IMR-90 (cell line): ENCODE data around the gene PSME3. TPM values are rescaled to one million over a fixed set of nuclear protein-coding genes. Genes with fewer than 3 reads are reported as not detected.
A peak's percentile ranks its signal among the peaks of the same experiment; 100 is the strongest.

Experiments used
- ATAC-seq: fragments of 200-7000 bp; cut with Tn5 transposase; 2 replicates; pipeline ENCODE4 v1.9.1; 2020; ENCODE audit warnings: low read depth, mild to moderate bottlenecking, moderate library complexity
- BruUV-seq: library from RNA; stranded (reverse); fragments of 400-500 nt; replicated peaks from 2 replicates; lab custom pipeline; 2021; lab: Mats Ljungman, UMichigan
- CTCF ChIA-PET: fragments of 300-600 bp; formaldehyde crosslinking; extraction: SDS; loops from one replicate; lab custom pipeline; 2021; ENCODE audit warnings: antibody characterized with exemption; lab: Yijun Ruan, JAX
- POLR2A ChIA-PET: fragments of 300-600 bp; sonication (Branson Sonifier 250); formaldehyde crosslinking; loops from one replicate; lab custom pipeline; 2022; ENCODE audit warnings: antibody characterized with exemption; ENCODE audit not compliant: unreplicated experiment; lab: Charles Lee
- DNase-seq: peaks from one replicate; pipeline ENCODE4 v3.0.0; 2013
- H2AFZ ChIP-seq: replicated peaks from 2 replicates; pipeline ENCODE3; 2013; ENCODE audit warnings: low read length, mild to moderate bottlenecking; ENCODE audit not compliant: poor library complexity
- H2AK5ac ChIP-seq: 2 replicates; pipeline ENCODE4 v1.6.1; 2013; ENCODE audit warnings: low read depth, low read length, inconsistent platforms
- H2AK9ac ChIP-seq: replicated peaks from 2 replicates; pipeline ENCODE3; 2013; ENCODE audit warnings: mild to moderate bottlenecking, low read depth, low read length, moderate library complexity; ENCODE audit not compliant: poor library complexity
- H2BK120ac ChIP-seq: 2 replicates; pipeline ENCODE4 v1.6.1; 2013; ENCODE audit warnings: low read depth, low read length, inconsistent platforms
- H2BK15ac ChIP-seq: 3 replicates; pipeline ENCODE4 v1.6.1; 2013; ENCODE audit warnings: low read depth, low read length, inconsistent platforms
- H2BK20ac ChIP-seq: 2 replicates; pipeline ENCODE4 v1.6.1; 2013; ENCODE audit warnings: low read depth, mild to moderate bottlenecking, inconsistent platforms, low read length, moderate library complexity
- H2BK5ac ChIP-seq: 2 replicates; pipeline ENCODE4 v1.6.1; 2013; ENCODE audit warnings: mild to moderate bottlenecking, low read depth, low read length, inconsistent platforms; ENCODE audit not compliant: poor library complexity, severe bottlenecking
- H3K14ac ChIP-seq: replicated peaks from 2 replicates; pipeline ENCODE4 v1.6.1; 2013; ENCODE audit warnings: low read depth, low read length, inconsistent platforms
- H3K18ac ChIP-seq: 2 replicates; pipeline ENCODE4 v1.6.1; 2013; ENCODE audit warnings: low read depth, low read length, control low read depth
- H3K23ac ChIP-seq: 2 replicates; pipeline ENCODE4 v1.6.1; 2013; ENCODE audit warnings: low read depth, low read length, inconsistent platforms
- H3K27ac ChIP-seq: 2 replicates; pipeline ENCODE4 v1.5.1; 2013; ENCODE audit warnings: mild to moderate bottlenecking, control low read depth, low read length; ENCODE audit not compliant: insufficient read depth
- H3K27me3 ChIP-seq: 2 replicates; pipeline ENCODE4 v1.6.1; 2013; ENCODE audit warnings: low read length; ENCODE audit not compliant: control insufficient read depth, insufficient read depth
- H3K36me3 ChIP-seq: 2 replicates; pipeline ENCODE4 v1.6.1; 2013; ENCODE audit warnings: low read length, mixed read lengths; ENCODE audit not compliant: control insufficient read depth, insufficient read depth
- H3K4ac ChIP-seq: 2 replicates; pipeline ENCODE4 v1.6.1; 2013; ENCODE audit warnings: low read depth, low read length, inconsistent platforms
- H3K4me1 ChIP-seq: 2 replicates; pipeline ENCODE4 v1.6.1; 2013; ENCODE audit warnings: low read length, mixed read lengths; ENCODE audit not compliant: control insufficient read depth, insufficient read depth
- H3K4me2 ChIP-seq: 2 replicates; pipeline ENCODE4 v1.6.1; 2013; ENCODE audit warnings: low read depth, mild to moderate bottlenecking, control low read depth, low read length, moderate library complexity
- H3K4me3 ChIP-seq: 2 replicates; pipeline ENCODE4 v1.5.1; 2013; ENCODE audit warnings: low read depth, mild to moderate bottlenecking, control low read depth, low read length, moderate library complexity; ENCODE audit not compliant: insufficient read depth
- H3K56ac ChIP-seq: 2 replicates; pipeline ENCODE4 v1.6.1; 2013; ENCODE audit warnings: low read length, inconsistent platforms; ENCODE audit not compliant: insufficient read depth; ENCODE audit errors: extremely low read depth
- H3K79me1 ChIP-seq, 2 experiments: 2 replicates each; pipeline ENCODE4 v1.6.1; 2013; ENCODE audit warnings: low read length in 2 of 2, inconsistent platforms in 1 of 2, low read depth in 1 of 2
- H3K9ac ChIP-seq: 2 replicates; pipeline ENCODE4 v1.6.1; 2013; ENCODE audit warnings: low read depth, low read length, control low read depth
- H3K9me1 ChIP-seq: 2 replicates; pipeline ENCODE4 v1.6.1; 2013; ENCODE audit warnings: low read length, inconsistent platforms; ENCODE audit not compliant: insufficient read depth
- H3K9me3 ChIP-seq: 2 replicates; pipeline ENCODE4 v1.6.1; 2013; ENCODE audit warnings: low read length; ENCODE audit not compliant: control insufficient read depth, insufficient read depth
- H4K20me1 ChIP-seq: 2 replicates; pipeline ENCODE4 v1.6.1; 2013; ENCODE audit warnings: low read length, inconsistent platforms; ENCODE audit not compliant: insufficient read depth
- H4K5ac ChIP-seq: 2 replicates; pipeline ENCODE4 v1.6.1; 2013; ENCODE audit warnings: mild to moderate bottlenecking, low read depth, low read length, control low read depth
- H4K8ac ChIP-seq, 2 experiments: 2 replicates each; pipeline ENCODE4 v1.6.1; 2013; ENCODE audit warnings: low read depth in 2 of 2, low read length in 2 of 2, control low read depth in 1 of 2, inconsistent platforms in 1 of 2
- H4K91ac ChIP-seq: 2 replicates; pipeline ENCODE4 v1.6.1; 2013; ENCODE audit warnings: low read depth, low read length, inconsistent platforms; ENCODE audit not compliant: insufficient read depth
- CHD1 ChIP-seq: IDR thresholded peaks from 2 replicates; pipeline ENCODE4 v1.6.1; 2012; ENCODE audit warnings: low read depth, low read length, improper control_type of control experiment
- CTCF ChIP-seq: conservative IDR thresholded peaks from 2 replicates; pipeline ENCODE4 v1.5.1; 2012; ENCODE audit warnings: mild to moderate bottlenecking, low read depth, low read length, improper control_type of control experiment
- MAFK ChIP-seq: IDR thresholded peaks from 2 replicates; pipeline ENCODE4 v1.6.1; 2012; ENCODE audit warnings: low read depth, low read length, improper control_type of control experiment
- MAZ ChIP-seq: IDR thresholded peaks from 2 replicates; pipeline ENCODE4 v1.6.1; 2012; ENCODE audit warnings: low read depth, mild to moderate bottlenecking, low read length, improper control_type of control experiment, moderate library complexity, borderline replicate concordance
- MXI1 ChIP-seq: IDR thresholded peaks from 2 replicates; pipeline ENCODE4 v1.6.1; 2012; ENCODE audit warnings: low read depth, mild to moderate bottlenecking, low read length, moderate library complexity, borderline replicate concordance
- POLR2A ChIP-seq: IDR thresholded peaks from 2 replicates; pipeline ENCODE4 v1.6.1; 2012; ENCODE audit warnings: mild to moderate bottlenecking, low read depth, low read length
- RFX5 ChIP-seq: IDR thresholded peaks from 2 replicates; pipeline ENCODE4 v1.8.0; 2012; ENCODE audit warnings: low read depth, mild to moderate bottlenecking, low read length, moderate library complexity
- SMC3 ChIP-seq: fragments of 150-350 bp; IDR thresholded peaks from 2 replicates; pipeline ENCODE4 v1.6.1; 2016; ENCODE audit warnings: low read depth, mild to moderate bottlenecking, antibody characterized with exemption, low read length, moderate library complexity
- WGBS, 2 experiments: methylation state at CpG; one replicate each; pipeline versions ENCODE4 v1.1.5 to v1.1.7; 2013; ENCODE audit warnings: missing lambda C conversion rate in 2 of 2; ENCODE audit not compliant: insufficient read length in 1 of 2; ENCODE audit errors: extremely low coverage in 2 of 2; 5-methylcytosine and 5-hydroxymethylcytosine counted together
- dilution Hi-C: fragments of 300-500 bp; cut with HindIII; formaldehyde crosslinking; loops from one replicate; pipeline ENCODE4 v1.14.3; 2018; ENCODE audit warnings: low sequenced_read_pairs; ENCODE audit not compliant: unreplicated experiment
- in situ Hi-C: fragments of 300-500 bp; cut with MboI; formaldehyde crosslinking; loops from 3 replicates; pipeline ENCODE4 v1.14.3; 2019; ENCODE audit warnings: low sequenced_read_pairs, inconsistent platforms, mixed read lengths
- intact Hi-C: fragments of 100-400 bp; cut with micrococcal nuclease; formaldehyde crosslinking; loops from 2 replicates; pipeline ENCODE4 v1.10.0; 2022
- polyA plus RNA-seq, 3 experiments: library from polyadenylated mRNA; depleted of rRNA; stranded (reverse); fragments of >200 nt; gene quantifications; 2 replicates each; pipeline ENCODE4 v1.2.3, GENCODE V29; 2012; ENCODE audit warnings: low replicate concordance in 1 of 3
- total RNA-seq: library from RNA; depleted of rRNA; stranded (reverse); fragments of >200 nt; gene quantifications from 2 replicates; pipeline ENCODE4 v1.2.3, GENCODE V29; 2012

PSME3 gene
- total and polyA plus RNA-seq, 2 of the 4 experiments (the other 2 are of a cell fraction), result 72.4 to 100 TPM

DNA sequence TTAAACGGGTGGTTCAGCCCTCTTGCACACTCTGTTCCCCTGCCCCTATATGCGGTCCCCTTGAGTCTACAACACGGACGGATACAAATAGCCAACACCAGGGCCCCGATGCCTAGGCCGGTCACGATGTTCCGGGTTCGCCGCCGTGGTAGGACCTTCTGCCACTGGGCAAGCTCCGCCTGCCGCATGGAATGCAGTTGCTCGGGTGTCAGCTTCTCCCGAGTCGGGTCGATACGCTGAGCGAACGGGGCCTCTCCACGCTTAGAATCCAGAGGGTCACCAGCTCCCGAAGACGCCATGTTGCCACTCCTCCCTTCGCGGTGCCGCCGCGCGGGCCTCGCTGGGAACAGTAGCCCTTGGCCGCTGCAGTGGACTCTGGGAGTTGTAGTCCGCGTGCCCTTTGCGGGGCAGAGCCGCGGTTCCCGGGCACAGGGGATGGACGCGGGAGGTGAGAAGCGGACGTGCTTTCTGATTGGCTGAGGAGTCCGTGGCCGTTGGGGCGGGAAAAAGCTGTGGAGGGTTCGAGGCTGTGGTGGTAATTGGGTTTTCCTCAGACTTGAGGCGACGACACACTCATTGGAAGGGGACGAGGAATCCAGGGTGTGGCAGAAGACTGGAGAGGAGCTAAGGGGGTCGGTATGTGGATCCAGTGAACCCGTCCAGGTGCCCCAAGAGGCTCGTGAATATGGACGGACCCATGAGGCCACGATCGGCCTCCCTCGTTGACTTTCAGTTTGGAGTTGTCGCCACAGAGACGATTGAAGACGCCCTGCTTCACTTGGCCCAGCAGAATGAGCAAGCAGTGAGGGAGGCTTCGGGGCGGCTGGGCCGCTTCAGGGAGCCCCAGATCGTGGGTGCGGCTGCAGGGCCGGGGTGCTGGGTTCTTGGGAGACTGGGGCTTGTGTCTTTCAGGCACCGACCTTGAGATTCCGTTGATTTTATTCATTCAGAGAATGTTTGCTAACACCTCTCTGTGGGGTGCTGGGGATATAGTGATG lies 34.5 kb upstream of the PSME3 start, which contains the start of the genes CNTD1 and COA3:
CNTD1 (plus strand) TSS at position 479 of the 998 bp plus-strand sequence; CDS start at position 686, 207 bp downstream.
COA3 (minus strand) TSS at position 322 of the 998 bp plus-strand sequence; CDS start at position 299, 23 bp downstream.
- Histone ChIP-seq H2BK20ac (0 out of 2 replicates have a peak within 1 kb of the TSS, but pooled peaks have one; percentile 29), H3K27me3 (no peaks in the 10 kb centered on the region), H3K4me3 (peak within 1 kb of the TSS; percentile 64), H2AFZ (peak within 1 kb of the TSS; percentile 97), H3K18ac (peak within 1 kb of the TSS; percentile 33), H3K9me1 (peaks cover 19% of the 10 kb centered on the region), H3K4me1 (peaks cover 10% of the 10 kb centered on the region), H3K27ac (peak within 1 kb of the TSS; percentile 85), H3K79me1 (peaks cover 20 to 39% of the 10 kb centered on the region in 2 experiments), H4K91ac (peak within 1 kb of the TSS; percentile 88), H3K56ac (peak within 1 kb of the TSS; percentile 89), H3K36me3 (peaks cover 4% of the 10 kb centered on the region; the same call in 1 of the 2 replicates), H2BK15ac (peak within 1 kb of the TSS; percentile 58; the same call in 1 of the 3 replicates), H4K20me1 (no peaks in the 10 kb centered on the region), H2BK5ac (peak within 1 kb of the TSS; percentile 79), H3K4ac (peak within 1 kb of the TSS; percentile 96), H4K8ac (peak within 1 kb of the TSS; percentile 45 to 98), H3K9me3 (no peaks in the 10 kb centered on the region), H3K14ac (peak within 1 kb of the TSS; percentile 98), H2AK9ac (peak within 1 kb of the TSS; percentile 96), H3K4me2 (peak within 1 kb of the TSS; percentile 98), H4K5ac (peak within 1 kb of the TSS; percentile 79), H3K9ac (peak within 1 kb of the TSS; percentile 93), H2AK5ac (peak within 1 kb of the TSS; percentile 74; the same call in 1 of the 2 replicates), H3K23ac (peak within 1 kb of the TSS; percentile 78), H2BK120ac (peak within 1 kb of the TSS; percentile 82)
- CTCF ChIA-PET, result no interaction called here
- WGBS, 2 experiments, result 13% methylated on average over 42 of the region's 66 CpGs; no CpG with 5 or more reads in 1 of the 2 experiments
- in situ Hi-C loops, result no loop called here
- no peak for TF ChIP-seq SMC3
- TF ChIP-seq MXI1, result peak; percentile 85
- TF ChIP-seq RFX5, result no peak
- TF ChIP-seq CHD1, result no peak
- no peak for TF ChIP-seq POLR2A
- TF ChIP-seq CTCF, result peak; percentile 16; the same call in 1 of the 2 replicates
- no peak for TF ChIP-seq MAFK
- TF ChIP-seq MAZ, result peak; percentile 18; the same call in 1 of the 2 replicates
- DNase-seq (peak; percentile 80), ATAC-seq (peak; percentile 99)
- intact Hi-C loops, result no loop called here
- POLR2A ChIA-PET, result no interaction called here
- BruUV-seq, result no TSS peak
- dilution Hi-C loops, result no loop called here
